PFSK-1 (cell line): ENCODE data around the gene SLC39A7.

Experiments
- FOXP2 ChIP-seq: optimal IDR thresholded peaks from 2 replicates; pipeline ENCODE3; 2011; ENCODE audit warnings: borderline replicate concordance, control low read depth, inconsistent platforms; ENCODE audit not compliant: insufficient read depth; ENCODE audit errors: extremely low read length, extremely low read depth
- TF ChIP-seq, protein P1 (sequence below), 2 experiments: IDR thresholded peaks; 2 replicates each; pipeline versions ENCODE4 v1.6.1 to v1.8.0; 2011 to 2012; ENCODE audit warnings: low read depth in 2 of 2, low read length in 2 of 2, control low read depth in 1 of 2, inconsistent platforms in 1 of 2, mild to moderate bottlenecking in 1 of 2, moderate library complexity in 1 of 2; ENCODE audit not compliant: insufficient read depth in 1 of 2

DNA sequence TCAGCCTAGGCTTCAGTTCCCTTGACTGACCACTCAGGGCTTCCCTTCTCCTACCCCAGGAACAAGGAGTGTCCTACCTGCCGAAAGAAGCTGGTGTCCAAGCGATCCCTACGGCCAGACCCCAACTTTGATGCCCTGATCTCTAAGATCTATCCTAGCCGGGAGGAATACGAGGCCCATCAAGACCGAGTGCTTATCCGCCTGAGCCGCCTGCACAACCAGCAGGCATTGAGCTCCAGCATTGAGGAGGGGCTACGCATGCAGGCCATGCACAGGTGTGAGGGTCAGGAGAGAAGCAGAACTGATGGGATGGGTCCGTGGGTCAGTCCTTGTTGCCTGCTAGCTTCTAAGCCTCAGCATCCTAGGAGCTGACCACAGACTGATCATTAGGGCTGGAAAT is 9.2 kb downstream of the SLC39A7 start:
- TF ChIP-seq, protein P1, sequence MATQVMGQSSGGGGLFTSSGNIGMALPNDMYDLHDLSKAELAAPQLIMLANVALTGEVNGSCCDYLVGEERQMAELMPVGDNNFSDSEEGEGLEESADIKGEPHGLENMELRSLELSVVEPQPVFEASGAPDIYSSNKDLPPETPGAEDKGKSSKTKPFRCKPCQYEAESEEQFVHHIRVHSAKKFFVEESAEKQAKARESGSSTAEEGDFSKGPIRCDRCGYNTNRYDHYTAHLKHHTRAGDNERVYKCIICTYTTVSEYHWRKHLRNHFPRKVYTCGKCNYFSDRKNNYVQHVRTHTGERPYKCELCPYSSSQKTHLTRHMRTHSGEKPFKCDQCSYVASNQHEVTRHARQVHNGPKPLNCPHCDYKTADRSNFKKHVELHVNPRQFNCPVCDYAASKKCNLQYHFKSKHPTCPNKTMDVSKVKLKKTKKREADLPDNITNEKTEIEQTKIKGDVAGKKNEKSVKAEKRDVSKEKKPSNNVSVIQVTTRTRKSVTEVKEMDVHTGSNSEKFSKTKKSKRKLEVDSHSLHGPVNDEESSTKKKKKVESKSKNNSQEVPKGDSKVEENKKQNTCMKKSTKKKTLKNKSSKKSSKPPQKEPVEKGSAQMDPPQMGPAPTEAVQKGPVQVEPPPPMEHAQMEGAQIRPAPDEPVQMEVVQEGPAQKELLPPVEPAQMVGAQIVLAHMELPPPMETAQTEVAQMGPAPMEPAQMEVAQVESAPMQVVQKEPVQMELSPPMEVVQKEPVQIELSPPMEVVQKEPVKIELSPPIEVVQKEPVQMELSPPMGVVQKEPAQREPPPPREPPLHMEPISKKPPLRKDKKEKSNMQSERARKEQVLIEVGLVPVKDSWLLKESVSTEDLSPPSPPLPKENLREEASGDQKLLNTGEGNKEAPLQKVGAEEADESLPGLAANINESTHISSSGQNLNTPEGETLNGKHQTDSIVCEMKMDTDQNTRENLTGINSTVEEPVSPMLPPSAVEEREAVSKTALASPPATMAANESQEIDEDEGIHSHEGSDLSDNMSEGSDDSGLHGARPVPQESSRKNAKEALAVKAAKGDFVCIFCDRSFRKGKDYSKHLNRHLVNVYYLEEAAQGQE (IDR thresholded peaks at IDR 0.05; ENCODE audit: insufficient read depth in 1 of 2, low read depth in 2 of 2, low read length in 2 of 2): no peak
- no peak for TF ChIP-seq FOXP2
